WTC11 (cell line): ENCODE data around the gene STON2. TPM values are rescaled to one million over a fixed set of nuclear protein-coding genes. Genes with fewer than 3 reads are reported as not detected.

ENCODE experiments used
- ATAC-seq: fragments of 200-7000 bp; cut with Tn5 transposase; 2 replicates; pipeline ENCODE4 v1.10.0; 2021; ENCODE audit warnings: mild to moderate bottlenecking, moderate library complexity
- CTCF ChIA-PET: fragments of 300-600 bp; sonication (Branson Sonifier 250); formaldehyde crosslinking; loops from one replicate; lab custom pipeline; 2021; ENCODE audit warnings: antibody characterized with exemption; lab: Charles Lee
- POLR2A ChIA-PET: fragments of 350-600 bp; sonication (Branson Sonifier 250); formaldehyde crosslinking; loops from one replicate; lab custom pipeline; 2021; ENCODE audit warnings: antibody characterized with exemption; lab: Charles Lee
- DNase-seq: peaks from one replicate; pipeline ENCODE4 v3.0.0; 2021; ENCODE audit warnings: low spot score
- H3K27ac Mint-ChIP-seq: 2 replicates; pipeline ENCODE4 v1.8.0; 2021; ENCODE audit warnings: mixed read lengths
- H3K27me3 Mint-ChIP-seq: 2 replicates; pipeline ENCODE4 v1.8.0; 2021; ENCODE audit warnings: low read depth, mild to moderate bottlenecking, moderate library complexity, mixed read lengths
- H3K36me3 Mint-ChIP-seq: 2 replicates; pipeline ENCODE4 v1.8.0; 2021; ENCODE audit warnings: mixed read lengths
- H3K4me1 Mint-ChIP-seq: 2 replicates; pipeline ENCODE4 v1.8.0; 2022; ENCODE audit warnings: mixed read lengths
- H3K4me3 Mint-ChIP-seq: 2 replicates; pipeline ENCODE4 v1.8.0; 2021; ENCODE audit warnings: mild to moderate bottlenecking, moderate library complexity, mixed read lengths
- H3K9me3 Mint-ChIP-seq: 2 replicates; pipeline ENCODE4 v1.8.0; 2021; ENCODE audit warnings: mixed read lengths
- AR ChIP-seq: fragments of 250-450 bp; sonication (Bioruptor Pico); IDR thresholded peaks from 2 replicates; pipeline ENCODE4 v1.9.0; 2021; ENCODE audit warnings: mild to moderate bottlenecking
- IRF2 ChIP-seq: sonication (generic); formaldehyde crosslinking; IDR thresholded peaks from 2 replicates; pipeline ENCODE4 v1.8.0; 2022; ENCODE audit warnings: low read depth, missing genetic modification reagents, borderline replicate concordance
- MLX ChIP-seq: sonication (generic); formaldehyde crosslinking; IDR thresholded peaks from 2 replicates; pipeline ENCODE4 v1.8.1; 2023; ENCODE audit warnings: mild to moderate bottlenecking, missing genetic modification reagents, moderate library complexity
- PREB ChIP-seq: sonication (generic); formaldehyde crosslinking; IDR thresholded peaks from 2 replicates; pipeline ENCODE4 v1.8.1; 2022; ENCODE audit warnings: mild to moderate bottlenecking, missing genetic modification reagents, moderate library complexity, borderline replicate concordance
- ZNF121 ChIP-seq: sonication (generic); formaldehyde crosslinking; IDR thresholded peaks from 2 replicates; pipeline ENCODE4 v1.8.0; 2023; ENCODE audit warnings: missing genetic modification reagents
- ZNF138 ChIP-seq: sonication (generic); formaldehyde crosslinking; conservative IDR thresholded peaks from 2 replicates; pipeline ENCODE4 v1.8.1; 2022; ENCODE audit warnings: mild to moderate bottlenecking, moderate library complexity, missing genetic modification reagents
- ZSCAN18 ChIP-seq: fragments of 250-450 bp; sonication (Bioruptor Pico); IDR thresholded peaks from 2 replicates; pipeline ENCODE4 v2.1.2; 2022; ENCODE audit warnings: mild to moderate bottlenecking, moderate library complexity
- total RNA-seq: library from RNA; stranded (reverse); gene quantifications from 3 replicates; pipeline ENCODE4 v1.2.3, GENCODE V29; 2021
- TF ChIP-seq, protein P1 (sequence below): fragments of 200-600 bp; IDR thresholded peaks from 2 replicates; pipeline ENCODE4 v1.8.0; 2022; ENCODE audit warnings: antibody characterized with exemption
- TF ChIP-seq, protein P2 (sequence below): sonication (generic); formaldehyde crosslinking; IDR thresholded peaks from 2 replicates; pipeline ENCODE4 v1.8.1; 2022; ENCODE audit warnings: missing genetic modification reagents, borderline replicate concordance
- TF ChIP-seq, protein P3 (sequence below): sonication (generic); formaldehyde crosslinking; IDR thresholded peaks from 2 replicates; pipeline ENCODE4 v1.8.1; 2023; ENCODE audit warnings: mild to moderate bottlenecking, missing genetic modification reagents

The STON2 gene
- total RNA-seq, 1 experiment from 2014 or later = 69.2 TPM

DNA sequence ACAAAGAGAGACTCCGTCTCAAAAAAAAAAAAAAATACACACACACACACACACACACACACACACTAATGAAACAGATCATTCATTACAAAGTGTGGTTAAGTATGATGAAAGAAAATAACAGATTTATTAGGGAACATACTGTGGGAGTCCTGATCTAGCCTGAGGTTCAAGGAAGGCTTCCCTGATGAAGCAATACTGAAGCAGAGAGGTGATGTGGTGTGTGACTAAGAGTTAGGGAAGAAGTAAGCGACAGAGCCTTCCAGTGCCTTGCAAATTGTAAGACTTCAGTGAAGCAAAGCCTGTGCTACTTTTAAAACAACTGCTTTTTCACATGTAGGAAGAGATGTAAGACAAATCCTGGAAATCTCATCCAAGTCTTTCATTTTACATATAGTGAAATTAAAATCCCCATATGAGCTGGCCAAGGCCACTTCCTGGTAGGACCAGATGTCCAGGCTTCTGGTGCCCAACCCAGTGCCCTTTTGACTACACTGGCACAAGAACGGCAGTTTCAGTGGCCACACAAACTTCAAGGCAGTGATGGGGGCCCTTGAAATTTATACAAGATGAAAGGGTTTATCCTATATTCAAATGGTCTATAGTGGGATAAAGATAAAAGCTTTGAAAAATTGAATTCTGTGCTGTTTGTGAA, 86.2 kb downstream of the STON2 start (continued):
- TF ChIP-seq ZSCAN18 (CRISPR knock-in tag) (no peak), AR (CRISPR knock-in tag) (no peak)
- TF ChIP-seq, protein P1, sequence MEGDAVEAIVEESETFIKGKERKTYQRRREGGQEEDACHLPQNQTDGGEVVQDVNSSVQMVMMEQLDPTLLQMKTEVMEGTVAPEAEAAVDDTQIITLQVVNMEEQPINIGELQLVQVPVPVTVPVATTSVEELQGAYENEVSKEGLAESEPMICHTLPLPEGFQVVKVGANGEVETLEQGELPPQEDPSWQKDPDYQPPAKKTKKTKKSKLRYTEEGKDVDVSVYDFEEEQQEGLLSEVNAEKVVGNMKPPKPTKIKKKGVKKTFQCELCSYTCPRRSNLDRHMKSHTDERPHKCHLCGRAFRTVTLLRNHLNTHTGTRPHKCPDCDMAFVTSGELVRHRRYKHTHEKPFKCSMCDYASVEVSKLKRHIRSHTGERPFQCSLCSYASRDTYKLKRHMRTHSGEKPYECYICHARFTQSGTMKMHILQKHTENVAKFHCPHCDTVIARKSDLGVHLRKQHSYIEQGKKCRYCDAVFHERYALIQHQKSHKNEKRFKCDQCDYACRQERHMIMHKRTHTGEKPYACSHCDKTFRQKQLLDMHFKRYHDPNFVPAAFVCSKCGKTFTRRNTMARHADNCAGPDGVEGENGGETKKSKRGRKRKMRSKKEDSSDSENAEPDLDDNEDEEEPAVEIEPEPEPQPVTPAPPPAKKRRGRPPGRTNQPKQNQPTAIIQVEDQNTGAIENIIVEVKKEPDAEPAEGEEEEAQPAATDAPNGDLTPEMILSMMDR = no peak
- TF ChIP-seq, protein P2, sequence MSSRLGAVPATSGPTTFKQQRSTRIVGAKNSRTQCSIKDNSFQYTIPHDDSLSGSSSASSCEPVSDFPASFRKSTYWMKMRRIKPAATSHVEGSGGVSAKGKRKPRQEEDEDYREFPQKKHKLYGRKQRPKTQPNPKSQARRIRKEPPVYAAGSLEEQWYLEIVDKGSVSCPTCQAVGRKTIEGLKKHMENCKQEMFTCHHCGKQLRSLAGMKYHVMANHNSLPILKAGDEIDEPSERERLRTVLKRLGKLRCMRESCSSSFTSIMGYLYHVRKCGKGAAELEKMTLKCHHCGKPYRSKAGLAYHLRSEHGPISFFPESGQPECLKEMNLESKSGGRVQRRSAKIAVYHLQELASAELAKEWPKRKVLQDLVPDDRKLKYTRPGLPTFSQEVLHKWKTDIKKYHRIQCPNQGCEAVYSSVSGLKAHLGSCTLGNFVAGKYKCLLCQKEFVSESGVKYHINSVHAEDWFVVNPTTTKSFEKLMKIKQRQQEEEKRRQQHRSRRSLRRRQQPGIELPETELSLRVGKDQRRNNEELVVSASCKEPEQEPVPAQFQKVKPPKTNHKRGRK = no peak

GRCh38 chr14:81313200-81313599, 86.9 kb downstream of the STON2 start:
- CTCF ChIA-PET = no interaction called here
- peak overlapping the region; percentile 85 for H3K27ac Mint-ChIP-seq
- no peak overlapping the region for H3K4me3 Mint-ChIP-seq

DNA sequence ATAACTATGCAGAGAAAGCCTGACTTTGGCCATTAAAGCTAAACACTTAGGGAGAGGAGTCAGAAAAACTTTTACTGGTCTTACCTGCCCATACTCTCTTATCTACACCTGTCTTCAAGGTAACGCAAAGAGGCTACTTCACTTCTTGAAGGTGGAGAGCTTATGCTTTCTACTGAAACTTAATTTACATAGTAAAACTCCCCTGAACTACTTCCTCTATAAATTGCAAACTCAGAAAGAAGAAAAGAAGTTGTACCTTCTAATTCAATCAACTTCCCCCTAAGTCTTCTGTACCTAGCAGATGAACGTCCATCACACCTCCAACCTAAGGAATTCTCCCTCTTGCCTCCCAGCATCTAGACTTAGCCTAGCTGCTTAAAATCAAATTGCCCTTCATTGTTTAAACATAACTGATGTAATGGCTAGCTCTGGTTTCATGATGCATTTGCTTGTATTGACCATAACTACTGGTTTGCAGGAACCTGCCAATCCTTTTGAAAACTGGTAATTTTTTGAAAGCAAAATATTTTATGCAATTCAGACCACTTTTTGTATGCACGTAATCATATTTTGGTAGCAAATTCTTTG, 87.7 kb downstream of the STON2 start:
- POLR2A ChIA-PET = interaction anchor here (1.0 kb wide), 1 partner anchor 124 kb away, joined by 3 read pairs; no protein-coding TSS in a partner anchor
- CTCF ChIA-PET = no interaction called here
- DNase-seq (no peak), ATAC-seq (peak; percentile 13; the same call in 1 of the 2 replicates)
- Mint-ChIP-seq H3K4me3 (no peak overlapping the region), H3K27me3 (no peaks in the 10 kb centered on the region), H3K4me1 (peaks cover 82% of the 10 kb centered on the region), H3K9me3 (peaks cover 10% of the 10 kb centered on the region), H3K27ac (peak overlapping the region; percentile 85), H3K36me3 (peaks cover 11% of the 10 kb centered on the region)
- TF ChIP-seq PREB (CRISPR knock-in tag) = no peak
- no peak for TF ChIP-seq MLX (CRISPR knock-in tag)
- no peak for TF ChIP-seq IRF2 (CRISPR knock-in tag)
- no peak for TF ChIP-seq ZNF138 (CRISPR knock-in tag)
- TF ChIP-seq AR (CRISPR knock-in tag) = no peak

More at GRCh38 chr14:81313200-81313599, 86.9 kb downstream of the STON2 start:
- Mint-ChIP-seq H3K27me3 (no peaks in the 10 kb centered on the region), H3K4me1 (peaks cover 78% of the 10 kb centered on the region), H3K36me3 (peaks cover 13% of the 10 kb centered on the region), H3K9me3 (peaks cover 12% of the 10 kb centered on the region)
- 0 out of 2 replicates have a peak, but pooled peaks have one; percentile 18 for TF ChIP-seq ZNF121 (CRISPR knock-in tag)
- TF ChIP-seq, protein P3, sequence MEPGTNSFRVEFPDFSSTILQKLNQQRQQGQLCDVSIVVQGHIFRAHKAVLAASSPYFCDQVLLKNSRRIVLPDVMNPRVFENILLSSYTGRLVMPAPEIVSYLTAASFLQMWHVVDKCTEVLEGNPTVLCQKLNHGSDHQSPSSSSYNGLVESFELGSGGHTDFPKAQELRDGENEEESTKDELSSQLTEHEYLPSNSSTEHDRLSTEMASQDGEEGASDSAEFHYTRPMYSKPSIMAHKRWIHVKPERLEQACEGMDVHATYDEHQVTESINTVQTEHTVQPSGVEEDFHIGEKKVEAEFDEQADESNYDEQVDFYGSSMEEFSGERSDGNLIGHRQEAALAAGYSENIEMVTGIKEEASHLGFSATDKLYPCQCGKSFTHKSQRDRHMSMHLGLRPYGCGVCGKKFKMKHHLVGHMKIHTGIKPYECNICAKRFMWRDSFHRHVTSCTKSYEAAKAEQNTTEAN (CRISPR knock-in tag) = no peak
- POLR2A ChIA-PET = no interaction called here
- DNase-seq = no peak
- no peak for ATAC-seq
